Superior temporal gyrus (tissue), 1 donor: ENCODE measurements around the gene ARFGAP1.

Source experiments
- DNase-seq: peaks from one replicate; pipeline ENCODE4 v3.0.0-alpha.2; 2016; ENCODE audit errors: extremely low spot score

ARFGAP1 gene

GRCh38 chr20:63307538-63308217 lies 35.1 kb downstream of the ARFGAP1 start:
- DNase-seq = no peak

- DNase-seq = no peak
These were observed 35.8 kb downstream of the ARFGAP1 start for GRCh38 chr20:63308218-63308911.

- peak; percentile 38 for DNase-seq
These were observed 36.9 kb downstream of the ARFGAP1 start for GRCh38 chr20:63309261-63310071.

GRCh38 chr20:63310265-63310991 lies 37.8 kb downstream of the ARFGAP1 start:
- no peak for DNase-seq

GRCh38 chr20:63311186-63311832 lies 38.7 kb downstream of the ARFGAP1 start:
- DNase-seq = no peak

- DNase-seq = no peak
These were observed 39.2 kb downstream of the ARFGAP1 start for GRCh38 chr20:63311833-63312243.

- no peak for DNase-seq
These were observed 39.7 kb downstream of the ARFGAP1 start for GRCh38 chr20:63312273-63312672.

GRCh38 chr20:63312690-63313348 lies 40.2 kb downstream of the ARFGAP1 start:
- no peak for DNase-seq

GRCh38 chr20:63313349-63314014 lies 40.9 kb downstream of the ARFGAP1 start:
- DNase-seq = no peak

- DNase-seq = no peak
These were observed 41.4 kb downstream of the ARFGAP1 start for GRCh38 chr20:63314015-63314471.

- no peak for DNase-seq
These were observed 42.1 kb downstream of the ARFGAP1 start for GRCh38 chr20:63314566-63315239.

GRCh38 chr20:63315240-63315689 lies 42.7 kb downstream of the ARFGAP1 start:
- no peak for DNase-seq

GRCh38 chr20:63315731-63316491 lies 43.3 kb downstream of the ARFGAP1 start:
- no peak for DNase-seq

GRCh38 chr20:63316502-63316921 lies 43.9 kb downstream of the ARFGAP1 start:
- DNase-seq = no peak

GRCh38 chr20:63317061-63317460 lies 44.4 kb downstream of the ARFGAP1 start:
- DNase-seq = no peak

GRCh38 chr20:63317601-63318291 lies 45.1 kb downstream of the ARFGAP1 start:
- DNase-seq = no peak

GRCh38 chr20:63318391-63319163 lies 46.0 kb downstream of the ARFGAP1 start:
- no peak for DNase-seq
